HG03469 (cell line): Measurements from ENCODE around the gene HBZ.
"Not testable (repeated sequence)": the region's sequence is repeated elsewhere in the genome, so short reads cannot be mapped to it uniquely, and the experiment has no call there.

Experiments
- ATAC-seq: cut with Tn5 transposase; IDR thresholded peaks from one replicate; pipeline ENCODE4 v1.9.1; 2021; ENCODE audit warnings: mild to moderate bottlenecking, moderate library complexity, moderate number of reproducible peaks; ENCODE audit not compliant: unreplicated experiment

Gene HBZ

GRCh38 chr16:177981-178667 lies 25.7 kb downstream of the HBZ start:
- ATAC-seq, result no peak

DNA sequence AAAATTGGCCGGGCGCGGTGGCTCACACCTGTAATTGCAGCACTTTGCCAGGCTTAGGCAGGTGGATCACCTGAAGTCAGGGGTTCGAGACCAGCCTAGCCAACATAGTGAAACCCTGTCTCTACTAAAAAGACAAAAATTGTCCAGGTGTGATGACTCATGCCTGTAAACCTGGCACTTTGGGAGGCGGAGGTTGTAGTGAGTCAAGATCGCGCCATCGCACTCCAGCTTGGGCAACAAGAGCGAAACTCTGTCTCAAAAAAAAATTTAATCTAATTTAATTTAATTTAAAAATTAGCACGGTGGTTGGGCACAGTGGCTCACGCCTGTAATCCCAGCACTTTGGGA lies 26.2 kb downstream of the HBZ start:
- ATAC-seq, result no peak

- ATAC-seq, result no peak
Observed at GRCh38 chr16:179211-180092, 27.0 kb downstream of the HBZ start.

GRCh38 chr16:180101-180675 lies 27.7 kb downstream of the HBZ start, which contains the start of gene HBQ1:
HBQ1 (plus strand) TSS chr16:180459; CDS start chr16:180487, 28 bp downstream.
- no peak for ATAC-seq

- ATAC-seq, result no peak
Observed at GRCh38 chr16:180681-181564, 28.5 kb downstream of the HBZ start.

DNA sequence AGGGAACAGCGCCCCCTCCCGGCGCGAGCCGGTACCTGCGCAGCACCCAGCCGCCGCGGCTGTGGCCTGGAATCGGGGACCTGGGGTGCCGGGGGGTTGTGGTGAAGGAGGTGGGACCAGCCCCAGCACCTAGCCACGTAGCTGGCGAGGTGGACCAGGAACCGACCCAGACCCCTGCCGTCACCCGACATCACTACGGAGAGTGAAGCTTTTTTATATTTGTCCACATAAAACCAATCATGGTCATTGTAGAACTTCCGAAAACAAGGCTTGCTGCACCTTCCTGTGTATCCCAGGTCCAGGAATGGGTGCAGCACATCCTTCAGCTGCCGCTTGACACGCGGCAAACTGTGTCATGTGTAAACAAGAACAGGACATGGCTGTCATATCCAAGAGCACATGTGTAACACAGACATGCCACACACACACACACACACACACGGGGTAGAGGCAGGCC lies 29.1 kb downstream of the HBZ start:
- no peak for ATAC-seq

GRCh38 chr16:183005-183404 lies 30.6 kb downstream of the HBZ start:
- ATAC-seq, result no peak

- no peak for ATAC-seq
Observed at GRCh38 chr16:185213-185612, 32.8 kb downstream of the HBZ start.

DNA sequence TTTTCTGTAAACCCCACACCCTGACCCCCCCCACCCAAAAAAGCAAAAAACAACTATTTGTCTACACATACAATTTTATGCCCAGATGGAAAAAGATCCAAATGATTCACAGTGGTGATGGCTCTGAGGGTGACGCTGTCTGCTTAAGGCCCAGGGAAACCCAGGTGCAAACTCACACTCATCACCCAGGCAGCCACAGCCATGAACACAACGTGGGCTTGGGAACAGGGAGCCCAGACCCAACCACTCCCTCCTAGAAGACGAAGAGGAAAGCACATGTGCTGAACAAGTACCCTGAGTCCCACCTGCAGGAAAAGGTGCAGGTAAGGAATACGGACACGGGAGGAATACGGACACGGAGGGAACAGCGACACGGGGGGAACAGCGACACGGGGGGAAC lies 33.2 kb downstream of the HBZ start:
- no peak for ATAC-seq

- ATAC-seq, result no peak
Observed at GRCh38 chr16:187330-187729, 34.9 kb downstream of the HBZ start.

GRCh38 chr16:188674-189073 lies 36.2 kb downstream of the HBZ start:
- no peak for ATAC-seq

DNA sequence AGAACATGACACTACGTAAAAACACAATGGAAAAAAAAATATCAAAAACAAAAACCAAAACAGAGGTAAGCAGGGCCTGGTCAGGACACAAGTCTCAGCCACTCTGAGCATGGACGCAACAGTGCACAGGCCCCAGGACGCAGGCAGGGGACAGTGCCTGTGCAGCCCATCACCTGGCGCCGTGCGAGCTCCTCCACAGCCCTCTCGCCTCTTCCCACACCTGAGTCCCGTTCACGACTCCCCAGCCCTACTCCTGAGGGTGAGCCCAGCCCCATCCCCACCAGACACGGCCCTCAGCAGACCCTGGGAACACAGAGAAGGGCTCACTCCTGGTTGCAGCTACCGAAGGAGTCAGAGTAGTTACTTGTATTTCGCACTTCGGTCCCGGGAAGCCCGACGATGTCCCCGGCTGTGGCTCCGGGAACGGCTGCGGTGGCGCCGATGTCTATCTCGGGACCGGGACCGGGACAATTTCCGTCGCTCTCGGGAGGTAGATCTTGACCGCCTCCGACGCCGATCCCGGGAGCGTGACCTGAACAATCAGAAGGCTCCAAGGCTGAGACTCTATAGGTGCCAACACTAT lies 37.3 kb downstream of the HBZ start:
- ATAC-seq, result no peak

DNA sequence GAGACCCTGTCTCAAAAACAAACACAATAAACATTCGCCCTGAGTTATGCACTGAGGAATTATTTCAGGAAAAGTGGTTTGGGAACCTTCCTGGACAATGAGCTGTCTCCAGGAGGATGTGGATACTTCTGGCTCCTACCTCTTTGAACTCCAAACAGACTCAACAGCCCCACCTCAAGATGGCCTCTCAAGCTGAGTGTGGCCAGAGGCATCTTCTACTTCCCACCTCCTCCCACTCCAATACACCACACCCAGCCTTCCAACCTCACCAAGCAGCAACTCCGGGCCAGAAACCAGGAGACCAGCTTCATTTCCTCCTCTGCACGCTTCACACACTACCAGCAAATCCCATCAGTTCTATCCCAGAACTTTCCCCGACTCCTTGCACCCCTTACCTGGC lies 39.4 kb downstream of the HBZ start:
- ATAC-seq, result no peak

GRCh38 chr16:192686-193085 lies 40.2 kb downstream of the HBZ start:
- ATAC-seq, result no peak

- no peak for ATAC-seq
Observed at GRCh38 chr16:193441-193840, 41.0 kb downstream of the HBZ start.

GRCh38 chr16:194516-194915 lies 42.1 kb downstream of the HBZ start:
- no peak for ATAC-seq

GRCh38 chr16:200388-200787 lies 47.9 kb downstream of the HBZ start:
- ATAC-seq, result no peak

DNA sequence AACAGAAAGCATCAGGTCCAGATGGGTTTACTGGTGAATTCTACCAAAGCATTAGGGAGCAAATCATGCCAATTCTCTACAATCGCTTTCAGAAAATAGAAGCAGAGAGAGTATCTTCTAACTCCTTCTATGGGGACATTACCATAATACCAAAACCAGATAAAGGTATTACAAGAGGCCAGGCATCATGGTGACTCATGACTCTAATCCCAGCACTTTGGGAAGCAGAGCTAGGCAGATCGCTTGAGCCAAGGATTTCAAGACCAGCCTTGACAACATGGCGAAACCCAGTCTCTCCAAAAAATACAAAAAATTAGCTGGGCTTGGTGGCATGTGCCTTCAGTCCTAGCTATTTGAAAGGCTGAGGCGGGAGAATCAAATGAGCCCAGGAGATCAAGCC lies 50.8 kb downstream of the HBZ start:
- no peak for ATAC-seq

DNA sequence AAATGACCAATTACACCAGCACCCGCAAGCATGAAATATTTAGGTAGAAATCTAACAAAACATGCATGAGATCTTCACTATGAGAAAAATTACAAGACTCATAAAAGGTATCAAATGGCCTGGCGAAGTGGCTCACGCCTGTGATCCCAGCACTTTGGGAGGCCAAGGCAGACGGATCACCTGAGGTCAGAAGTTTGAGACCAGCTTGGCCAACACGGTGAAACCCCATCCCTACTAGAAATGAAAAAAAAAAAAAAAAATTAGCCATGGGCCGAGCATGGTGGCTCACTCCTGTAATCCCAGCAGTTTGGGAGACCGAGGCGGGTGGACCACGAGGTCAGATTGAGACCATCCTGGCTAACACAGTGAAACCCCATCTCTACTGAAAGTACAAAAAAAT lies 51.6 kb downstream of the HBZ start:
- not testable (repeated sequence) for ATAC-seq
